ENCODE data around the gene RANBP3.
A peak's percentile ranks its signal among the peaks of the same experiment; 100 is the strongest.
"Not testable (repeated sequence)": the region's sequence is repeated elsewhere in the genome, so short reads cannot be mapped to it uniquely, and the experiment has no call there.

RANBP3 gene

DNA sequence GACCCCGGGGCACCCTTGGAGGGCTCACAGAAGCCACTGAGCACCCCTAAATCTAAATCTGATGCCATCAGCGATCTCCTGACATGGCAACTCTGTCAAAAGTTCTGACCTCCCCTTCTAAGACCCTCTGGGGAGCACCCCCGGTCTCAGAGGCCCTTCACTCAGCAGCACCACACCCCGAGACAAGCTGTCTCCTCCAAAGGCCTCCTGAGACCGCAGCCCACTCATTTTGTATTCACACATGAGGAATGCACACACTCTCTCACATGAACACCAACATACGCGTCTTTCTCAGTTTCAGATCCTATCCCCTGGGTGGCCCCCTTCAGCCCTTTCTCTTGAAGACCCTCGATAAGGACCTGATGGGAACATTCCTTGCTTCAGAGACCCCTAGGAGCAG lies 77.0 kb downstream of the RANBP3 start:
- DNase-seq, result no peak

DNA sequence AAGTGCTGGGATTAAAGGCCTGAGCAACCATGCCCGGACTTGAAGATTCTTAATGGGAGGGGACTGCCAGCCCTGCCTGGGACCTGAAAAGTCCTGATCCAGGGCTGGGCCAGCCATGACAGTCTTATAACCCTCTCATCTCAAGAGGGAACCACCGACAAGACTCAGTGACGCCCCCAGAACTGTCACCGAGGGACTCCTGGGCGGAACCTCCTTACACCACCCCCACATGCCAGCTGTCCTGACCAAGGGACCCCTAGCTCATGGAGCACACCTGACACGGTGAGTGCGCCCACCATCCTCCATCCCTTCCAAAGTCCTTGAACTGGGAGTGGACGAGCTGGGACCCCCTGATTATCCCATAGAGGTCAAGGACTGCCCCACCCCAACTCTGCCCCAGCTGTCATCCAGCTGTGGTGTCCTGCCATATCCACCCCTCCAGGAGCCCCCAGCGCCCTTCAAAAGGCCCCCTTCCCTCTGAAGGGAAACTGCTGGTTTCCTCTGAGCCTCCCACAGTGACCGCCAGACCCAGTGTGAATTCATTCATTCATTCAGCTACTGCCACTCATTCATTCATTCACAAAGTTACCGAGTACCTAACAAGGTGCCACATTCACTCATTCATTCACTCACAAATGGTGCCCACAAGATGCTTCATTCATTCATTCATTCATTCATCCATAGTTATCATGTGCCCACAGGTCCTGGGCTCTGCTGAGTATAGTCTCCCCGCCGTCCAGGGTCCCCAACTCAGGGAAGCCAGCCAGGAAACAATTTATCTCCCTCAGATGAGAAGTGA lies 78.0 kb downstream of the RANBP3 start:
- no peak for DNase-seq

DNA sequence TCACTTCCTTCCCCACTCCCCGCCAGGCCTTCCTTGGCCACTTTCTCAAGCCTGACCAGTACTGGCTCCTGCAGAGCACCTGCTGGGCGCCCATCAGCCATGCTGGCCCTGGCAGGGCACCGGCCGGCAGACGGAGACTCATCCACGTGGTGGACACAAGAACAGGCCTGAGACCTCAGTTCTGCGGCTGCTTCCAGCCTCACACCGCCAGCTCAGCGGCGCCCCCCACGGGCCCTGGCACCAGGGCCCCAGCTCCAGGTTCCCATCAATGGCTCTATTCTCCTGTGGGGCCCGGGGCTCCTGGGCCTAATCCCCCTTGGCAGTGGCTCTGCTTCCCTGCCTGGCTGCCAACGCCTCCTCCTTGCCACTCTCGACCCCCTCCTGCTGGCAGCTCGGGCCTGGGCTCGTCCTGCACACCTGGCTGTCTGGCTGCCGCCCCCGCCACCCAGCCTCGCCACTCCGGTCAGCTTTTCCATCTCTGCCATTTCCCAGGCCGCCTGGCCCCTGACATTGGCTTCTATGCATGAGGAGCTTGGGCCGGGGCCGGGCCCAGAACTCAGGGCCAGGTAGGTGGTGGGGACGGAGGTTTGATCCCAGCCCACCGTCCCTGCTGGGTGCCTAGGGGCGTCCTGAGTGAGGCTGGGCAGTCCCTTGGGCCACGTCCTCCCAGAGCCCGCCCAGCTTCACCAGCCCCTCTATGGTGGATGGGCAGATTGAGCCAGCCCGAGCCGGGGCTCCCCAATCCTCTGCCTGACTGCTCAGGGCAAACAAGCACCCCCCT lies 80.6 kb downstream of the RANBP3 start:
- DNase-seq, result no peak

DNA sequence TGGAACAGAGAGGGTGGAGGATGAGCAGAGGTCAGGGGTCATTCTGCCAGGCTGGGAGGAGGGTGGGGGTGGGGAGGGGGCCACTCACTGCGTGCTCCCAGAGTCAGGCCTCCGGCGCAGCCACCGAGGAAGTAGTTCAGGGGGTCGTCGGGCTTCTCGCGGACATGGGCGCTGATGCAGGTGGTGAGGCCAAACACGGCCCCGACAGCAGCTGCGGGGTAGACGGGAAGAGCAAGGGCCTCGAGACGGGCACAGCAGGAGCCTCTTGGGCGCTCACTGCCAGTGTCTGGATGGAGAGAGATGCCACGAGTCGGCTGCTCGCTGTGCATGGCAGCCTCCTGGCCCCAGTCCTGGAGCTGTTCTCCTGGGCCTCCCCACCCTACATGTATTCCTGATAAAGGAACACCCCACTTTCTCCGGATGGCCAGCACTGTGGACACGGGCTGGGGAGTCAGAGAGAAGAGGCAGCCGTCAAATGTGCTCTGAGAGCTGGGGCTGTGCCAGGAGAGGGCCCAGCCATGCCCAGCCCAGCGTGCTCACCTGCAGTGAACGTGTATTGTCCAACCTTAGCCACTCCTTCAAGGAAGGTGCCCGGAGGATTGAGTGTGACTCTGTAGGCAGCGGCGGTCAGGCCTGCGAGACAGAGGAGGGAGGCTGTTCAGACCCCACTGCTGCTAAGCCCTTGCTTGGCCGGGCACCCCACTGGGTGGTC lies 81.4 kb downstream of the RANBP3 start:
- no peak for DNase-seq

DNA sequence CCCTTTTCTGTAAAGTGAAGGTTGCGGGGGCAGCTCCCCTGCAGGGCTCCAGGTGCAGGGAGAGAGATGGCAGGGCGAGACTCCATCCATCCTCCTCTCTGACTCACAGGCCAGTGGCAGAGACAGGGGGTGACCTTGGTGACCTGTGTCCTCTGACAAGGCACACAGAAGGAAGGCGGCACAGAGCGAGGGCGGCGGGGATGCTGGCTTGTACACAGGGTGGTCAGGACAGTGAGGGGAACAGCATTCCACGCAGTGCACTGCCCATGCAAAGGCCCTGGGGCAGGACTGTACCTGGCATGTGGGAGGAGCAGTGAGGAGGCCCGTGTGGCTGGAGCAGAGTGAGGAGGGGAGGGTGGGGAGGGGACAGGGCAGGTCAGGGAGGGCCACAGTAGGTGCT lies 82.0 kb downstream of the RANBP3 start:
- no peak for DNase-seq

DNA sequence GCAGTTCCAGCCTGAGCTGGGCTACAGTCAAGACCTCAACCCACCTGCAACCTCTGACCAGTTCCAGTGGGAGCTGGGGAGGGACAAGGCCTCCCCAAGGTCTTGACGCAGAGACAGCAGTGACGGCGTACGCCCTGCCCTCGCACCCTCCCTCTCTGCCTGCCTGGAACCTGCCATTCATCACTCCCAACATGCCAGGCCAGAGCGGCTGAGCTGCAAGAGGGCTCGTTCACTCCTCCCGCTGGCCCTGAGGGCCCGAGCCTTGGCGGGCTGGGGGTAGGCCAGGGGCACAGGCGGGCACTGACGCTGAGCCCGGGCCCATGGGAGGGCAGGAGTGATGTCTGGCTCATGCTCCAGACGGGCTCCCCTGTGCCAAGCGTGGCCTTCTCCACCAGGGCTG lies 82.5 kb downstream of the RANBP3 start:
- no peak for DNase-seq

DNA sequence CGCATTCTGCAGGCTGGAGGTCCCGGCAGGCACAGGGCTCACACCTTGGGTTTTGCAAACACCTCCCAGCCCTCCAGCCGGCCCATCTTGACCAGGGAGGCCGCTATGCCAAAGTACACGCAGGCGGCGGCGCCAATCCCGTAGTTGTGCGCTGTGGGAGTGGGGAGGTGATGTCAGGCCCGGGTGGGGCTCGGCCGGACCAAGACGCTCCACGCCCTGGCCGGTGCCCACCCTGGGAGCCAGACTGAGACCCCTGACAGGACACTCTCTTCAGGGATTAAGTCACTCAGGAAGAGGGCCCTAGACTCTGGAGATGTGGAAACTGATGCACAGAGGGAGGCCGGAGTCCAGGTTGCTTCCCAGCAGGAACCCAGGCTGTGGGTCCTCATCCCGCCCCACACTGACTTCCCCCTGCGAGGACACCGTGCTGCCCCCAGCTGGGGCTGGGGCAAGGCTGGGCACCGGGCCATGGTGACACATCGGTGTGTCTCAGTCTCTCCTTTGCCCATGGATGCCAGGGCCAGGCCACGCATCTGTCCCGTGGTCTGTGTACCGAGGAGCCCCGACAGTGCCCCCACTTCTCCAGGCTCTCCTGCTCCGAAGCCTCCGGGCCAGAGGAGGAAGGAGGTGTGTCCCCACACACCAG lies 83.1 kb downstream of the RANBP3 start:
- no peak for DNase-seq

DNA sequence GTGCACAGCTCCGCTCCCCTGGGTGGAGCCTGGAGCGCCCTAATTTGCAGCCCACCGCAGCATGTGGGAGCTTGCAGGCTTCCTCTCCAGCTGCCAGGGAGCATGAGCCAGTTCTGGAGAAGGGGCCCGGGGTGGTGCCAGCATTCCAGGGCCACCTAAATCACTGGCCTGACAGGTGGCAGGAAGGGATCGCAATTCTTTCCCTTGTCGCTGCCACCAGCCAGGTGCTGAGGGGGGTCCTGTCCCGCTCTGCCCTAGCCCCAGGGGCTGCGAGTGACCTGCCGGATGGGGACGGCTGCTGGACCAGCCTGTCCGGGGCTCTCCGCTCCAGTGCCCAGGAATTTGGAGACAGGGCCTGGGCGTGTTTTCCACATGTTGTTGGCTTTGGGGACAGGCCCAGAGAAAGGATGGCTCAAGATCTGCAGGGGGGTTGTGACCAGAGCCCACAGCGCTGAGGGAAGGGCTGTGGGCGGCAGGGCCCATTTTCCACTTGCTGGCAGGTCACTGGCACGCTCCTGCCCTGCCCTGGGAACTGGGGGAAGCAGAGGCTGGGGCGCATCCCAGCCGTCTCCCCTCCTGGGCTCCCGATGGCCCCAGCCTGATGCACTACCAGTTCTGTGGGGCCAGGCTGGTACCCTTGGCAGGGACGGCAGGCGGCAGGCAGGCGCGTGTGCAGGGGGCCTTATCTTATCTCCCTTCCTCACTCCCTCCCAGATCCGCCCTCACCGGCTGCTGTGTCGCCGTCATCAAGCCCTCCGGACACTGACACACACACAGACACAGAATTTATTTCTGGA lies 83.8 kb downstream of the RANBP3 start:
- DNase-seq, result no peak

DNA sequence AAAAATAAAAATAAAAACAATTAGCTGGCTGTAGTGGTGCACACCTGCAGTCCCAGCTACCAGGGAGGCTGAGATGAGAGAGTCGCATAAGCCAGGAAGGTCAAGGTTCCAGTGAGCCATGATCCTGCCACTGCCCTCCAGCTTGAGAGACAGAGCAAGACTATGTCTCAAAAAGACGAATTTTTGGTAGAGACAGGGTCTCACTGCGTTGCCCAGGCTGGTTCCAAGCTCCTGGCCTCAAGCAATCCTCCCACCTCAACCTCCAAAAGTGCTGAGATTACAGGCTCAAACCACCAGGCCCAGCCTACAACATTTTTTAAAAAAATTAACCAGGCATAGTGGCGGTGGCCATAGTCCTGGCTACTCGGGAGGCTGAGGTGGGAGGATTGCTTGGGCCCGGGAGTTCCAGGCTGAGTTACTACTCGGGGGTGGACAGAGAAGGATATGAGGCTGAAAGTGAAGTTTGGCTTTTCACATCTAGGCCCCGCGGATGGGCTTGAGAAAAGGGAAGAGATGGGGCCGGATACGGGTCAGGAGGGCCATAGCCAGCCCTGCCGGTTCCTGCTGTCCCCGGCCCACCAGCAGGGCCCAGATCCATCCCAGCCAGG lies 84.5 kb downstream of the RANBP3 start:
- no peak for DNase-seq

DNA sequence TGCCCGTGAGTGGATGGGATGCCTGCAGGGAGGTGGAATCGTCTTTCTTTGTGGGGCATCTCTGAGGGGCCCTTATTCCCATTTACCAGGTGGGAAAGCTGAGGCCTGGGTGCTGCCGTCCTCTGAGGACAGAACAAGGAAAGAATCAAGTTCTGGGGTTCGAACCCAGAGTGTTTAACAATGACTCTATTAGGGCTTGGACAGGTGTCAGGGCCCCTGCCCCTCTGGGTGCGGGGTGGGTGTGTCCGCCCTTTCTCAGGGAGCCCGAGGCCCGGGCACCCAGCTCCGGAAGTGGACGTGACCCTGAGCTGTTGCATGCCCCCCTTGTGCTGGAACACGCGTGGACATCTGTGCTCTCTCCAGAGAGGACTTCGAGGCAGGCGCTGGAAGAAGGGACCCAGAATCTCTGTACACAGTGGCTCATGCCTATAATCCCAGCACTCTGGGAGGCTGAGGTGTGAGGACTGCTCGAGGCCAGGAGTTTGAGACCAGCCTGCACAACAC lies 85.1 kb downstream of the RANBP3 start:
- DNase-seq, result no peak

DNA sequence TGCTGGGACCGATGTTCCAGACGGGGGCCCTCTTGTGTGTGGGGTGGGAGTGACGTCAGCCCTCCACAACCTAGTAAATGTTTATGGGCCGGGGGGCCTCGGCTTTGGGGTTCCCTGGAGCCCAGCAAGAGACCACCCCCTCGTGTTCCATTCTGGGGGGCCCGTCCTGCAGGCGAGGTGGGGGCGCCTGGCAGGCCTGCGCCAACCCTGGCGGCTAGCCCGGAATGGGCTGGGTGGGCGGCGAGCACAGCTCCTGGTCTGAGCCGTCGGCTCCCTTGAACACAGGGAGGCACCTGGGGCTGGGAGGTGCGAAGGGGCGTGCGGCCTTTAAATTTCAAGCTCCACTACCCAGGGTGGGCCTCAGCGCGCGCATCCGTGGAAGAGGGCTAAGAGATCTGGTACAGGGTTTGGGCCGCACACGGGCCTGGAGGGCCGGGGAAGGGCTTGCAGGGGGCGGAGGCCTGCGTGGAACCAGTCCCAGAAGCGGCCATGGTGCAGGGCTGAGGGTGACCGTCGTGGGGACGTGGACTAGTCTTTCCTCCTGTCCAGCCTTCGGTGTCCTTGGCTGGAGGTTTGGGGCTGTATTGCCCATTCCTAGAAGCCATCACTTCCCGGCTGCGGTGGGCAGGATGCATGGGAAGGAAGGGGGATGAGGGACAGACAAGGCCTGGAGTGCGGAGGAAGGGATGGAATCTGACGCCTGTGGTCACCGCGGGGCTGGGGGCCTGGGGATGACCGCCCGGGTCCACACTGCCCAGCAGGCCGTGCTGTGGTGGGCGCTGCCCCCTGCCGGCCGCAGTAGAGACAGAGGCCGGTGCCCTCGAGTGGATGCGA lies 85.8 kb downstream of the RANBP3 start:
- DNase-seq, result peak; percentile 25

DNA sequence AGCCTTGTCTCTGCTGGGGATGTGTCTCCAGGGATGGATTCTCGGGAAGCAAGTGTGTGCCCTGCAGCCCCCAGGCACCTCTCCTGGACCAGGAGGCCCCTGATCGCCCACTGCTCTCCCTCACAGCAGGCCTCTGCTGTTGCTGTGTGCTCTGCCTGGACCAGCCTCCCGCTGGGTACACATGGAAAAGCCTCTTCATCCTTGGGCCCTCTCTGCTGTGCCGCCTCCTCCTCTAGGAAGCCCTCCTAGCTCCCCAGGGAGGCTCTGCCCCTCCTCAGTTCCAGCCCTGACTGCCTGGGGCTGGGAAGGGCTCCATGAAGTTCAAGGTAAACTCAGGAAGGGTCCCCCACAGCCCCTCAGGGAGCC lies 86.4 kb downstream of the RANBP3 start:
- no peak for DNase-seq

DNA sequence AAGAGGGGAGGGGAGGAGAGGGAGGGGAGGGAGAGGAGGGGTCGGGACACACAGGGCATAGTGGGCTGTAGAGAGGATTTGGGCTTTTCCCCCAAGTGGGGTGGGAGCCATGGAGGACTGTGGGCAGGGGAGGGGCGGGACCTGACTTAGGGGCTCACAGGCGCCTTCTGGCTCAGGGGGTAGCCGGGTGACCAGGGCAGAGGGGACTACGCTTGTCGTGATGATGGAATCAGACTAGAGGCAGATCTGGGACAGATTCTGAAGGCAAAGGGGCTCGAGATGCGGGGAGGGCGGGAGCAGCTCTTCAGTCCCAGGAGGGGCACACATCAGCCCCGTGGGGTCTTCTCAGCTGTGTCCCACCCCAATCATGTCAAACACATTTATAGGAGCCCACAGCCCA lies 87.8 kb downstream of the RANBP3 start:
- no peak for DNase-seq

DNA sequence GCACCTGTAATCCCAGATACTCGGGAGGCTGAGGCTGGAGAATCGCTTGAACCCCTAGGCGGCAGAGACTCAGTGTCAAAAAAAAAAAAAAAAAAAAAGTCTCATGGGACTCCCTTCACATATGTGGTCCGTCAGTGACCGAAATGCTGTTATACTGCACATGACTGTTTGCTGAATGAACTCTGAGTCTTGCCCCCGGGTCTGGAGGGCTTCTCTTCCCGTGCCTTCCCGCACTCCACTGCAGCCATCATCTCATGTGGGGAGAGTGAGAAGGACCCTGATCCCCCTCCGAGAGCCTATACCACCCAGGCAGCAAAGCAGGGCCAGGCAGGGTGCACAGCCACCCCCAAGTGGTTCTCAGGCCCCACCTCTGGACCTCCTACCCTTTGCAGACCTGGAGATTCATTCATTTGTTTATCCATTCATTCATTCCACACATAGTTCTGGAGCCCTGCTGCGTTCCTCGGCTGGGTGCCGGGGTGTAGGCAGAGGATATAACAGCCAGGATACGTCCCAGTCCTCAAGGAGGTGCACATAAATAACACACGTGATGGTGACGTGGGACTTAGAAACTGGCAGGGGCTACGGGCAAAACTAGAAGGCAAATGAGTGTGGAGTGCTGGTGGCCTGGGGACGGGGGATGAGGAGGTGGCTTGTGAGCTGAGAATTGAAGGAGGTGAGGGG lies 88.5 kb downstream of the RANBP3 start:
- peak; percentile 25 for DNase-seq

DNA sequence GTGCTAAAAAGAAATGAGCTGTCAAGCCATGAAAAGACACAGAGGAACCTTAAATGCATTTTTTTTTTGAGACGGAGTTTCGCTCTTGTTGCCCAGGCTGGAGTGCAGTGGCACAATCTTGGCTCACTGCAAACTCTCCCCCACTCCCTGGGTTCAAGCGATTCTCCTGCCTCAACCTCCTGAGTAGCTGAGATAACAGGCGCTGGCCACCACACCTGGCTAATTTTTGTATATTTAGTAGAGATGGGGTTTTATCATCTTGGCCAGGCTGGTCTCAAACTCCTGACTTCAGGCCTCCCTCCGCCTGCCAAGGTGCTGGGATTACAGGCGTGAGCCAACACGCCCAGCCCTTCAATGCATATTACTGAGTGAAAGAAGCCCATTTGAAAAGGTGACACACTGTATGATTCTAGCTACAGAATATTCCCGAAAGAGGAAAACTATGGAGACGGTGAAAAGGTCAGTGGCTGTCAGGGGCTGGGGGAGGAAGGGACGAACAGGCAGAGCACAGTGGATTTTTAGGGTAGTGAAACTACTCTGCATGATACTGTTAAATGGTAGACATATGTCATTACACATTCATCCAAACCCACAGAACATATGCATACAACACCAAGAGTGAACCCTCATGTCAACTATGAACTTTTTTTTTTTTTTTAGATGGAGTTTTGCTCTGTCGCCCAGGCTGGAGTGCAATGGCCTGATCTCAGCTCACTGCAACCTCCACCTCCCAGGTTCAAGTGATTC lies 93.7 kb downstream of the RANBP3 start:
- DNase-seq, result not testable (repeated sequence)

DNA sequence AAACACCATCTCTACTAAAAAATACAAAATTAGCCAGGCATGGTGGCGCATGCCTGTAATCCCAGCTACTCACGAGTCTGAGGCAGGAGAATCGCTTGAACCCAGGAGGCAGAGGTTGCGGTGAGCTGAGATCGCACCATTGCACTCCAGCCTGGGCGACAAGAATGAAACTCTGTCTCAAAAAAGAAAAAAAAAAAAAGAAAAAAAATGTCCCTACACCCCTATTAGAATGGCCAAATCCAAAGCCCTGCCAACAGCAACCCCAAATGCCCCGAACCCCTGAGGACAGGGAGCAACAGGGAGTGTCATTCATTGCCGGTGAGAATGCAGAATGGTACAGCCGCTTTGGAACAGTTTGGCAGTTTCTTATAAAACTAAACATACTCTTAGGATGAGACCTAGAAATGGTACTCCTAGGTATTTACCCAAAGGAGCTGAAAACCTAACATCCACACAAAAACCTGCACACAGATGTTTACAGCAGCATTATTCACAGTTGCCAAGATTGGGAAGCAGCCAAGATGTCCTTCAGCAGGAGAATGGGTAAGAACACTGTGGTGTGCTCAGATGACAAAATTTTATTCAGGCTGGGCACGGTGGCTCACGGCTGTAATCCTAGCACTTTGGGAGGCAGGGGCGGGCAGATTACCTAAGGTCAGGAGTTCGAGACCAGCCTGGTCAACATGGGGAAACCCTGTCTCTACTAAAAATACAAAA lies 94.6 kb downstream of the RANBP3 start:
- not testable (repeated sequence) for DNase-seq

DNA sequence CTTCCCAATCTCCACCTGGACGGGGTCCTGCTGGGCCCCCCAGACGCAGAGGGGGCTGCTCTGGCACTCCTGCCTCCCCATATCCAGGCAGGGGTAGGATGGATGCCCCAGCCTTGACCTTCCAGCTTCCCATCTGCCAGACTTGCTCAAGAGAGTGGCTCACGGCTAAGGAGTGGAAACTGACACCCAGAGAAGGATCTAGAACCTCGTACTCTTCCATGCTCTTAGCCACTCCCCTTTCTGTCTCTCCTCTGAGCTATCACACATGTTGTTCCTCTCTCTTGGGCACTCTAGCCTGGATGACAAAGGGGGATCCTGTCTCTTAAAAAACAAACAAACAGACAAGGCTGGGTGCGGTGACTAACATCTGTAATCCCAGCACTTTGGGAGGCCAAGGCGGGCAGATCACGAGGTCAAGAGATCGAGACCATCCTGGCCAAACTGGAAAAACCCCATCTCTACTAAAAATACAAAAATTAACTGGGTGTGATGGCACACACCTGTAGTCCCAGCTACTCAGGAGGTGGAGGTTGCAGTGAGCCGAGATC lies 95.4 kb downstream of the RANBP3 start:
- no peak for DNase-seq
